ENCODE results near the gene GPC5. TPM values are rescaled to one million over a fixed set of nuclear protein-coding genes. Genes with fewer than 3 reads are reported as not detected.
"Not testable (repeated sequence)": the region's sequence is repeated elsewhere in the genome, so short reads cannot be mapped to it uniquely, and the experiment has no call there.

The GPC5 gene
- total RNA-seq, 4 donors from 2014 or later: 0.47 TPM; not detected in 3

GRCh38 chr13:92864584-92865284 lies 1466.3 kb downstream of the GPC5 start:
- no peak for ATAC-seq
- TF ChIP-seq POLR2A (IDR thresholded peaks at IDR 0.05) (no peak), EP300 (IDR thresholded peaks at IDR 0.05) (no peak), CTCF (IDR thresholded peaks at IDR 0.05) (no peak), POLR2AphosphoS5 (IDR thresholded peaks at IDR 0.05) (no peak)
- Histone ChIP-seq H3K36me3 (no peaks in the 10 kb centered on the region), H3K9me3 (no peaks in the 10 kb centered on the region), H3K27me3 (no peaks in the 10 kb centered on the region), H3K4me1 (no peaks in the 10 kb centered on the region), H3K27ac (no peak overlapping the region), H3K4me3 (no peak overlapping the region)
- WGBS, 2 donors (ENCODE audit: low coverage in 1 of 2): 82 to 84% methylated on average over 6 of the region's 6 CpGs

- Histone ChIP-seq H3K4me3 (no peak overlapping the region), H3K27me3 (no peaks in the 10 kb centered on the region), H3K4me1 (no peaks in the 10 kb centered on the region), H3K36me3 (no peaks in the 10 kb centered on the region), H3K27ac (no peak overlapping the region), H3K9me3 (no peaks in the 10 kb centered on the region)
- no peak for TF ChIP-seq EP300 (IDR thresholded peaks at IDR 0.05)
- TF ChIP-seq POLR2AphosphoS5 (IDR thresholded peaks at IDR 0.05): no peak
- TF ChIP-seq CTCF (IDR thresholded peaks at IDR 0.05): no peak
- no peak for TF ChIP-seq POLR2A (IDR thresholded peaks at IDR 0.05)
- ATAC-seq: no peak
- 77 to 80% methylated on average over 3 of the region's 3 CpGs for WGBS, 2 donors (ENCODE audit: low coverage in 1 of 2)
Measured at GRCh38 chr13:92873029-92873428, 1474.6 kb downstream of the GPC5 start.

DNA sequence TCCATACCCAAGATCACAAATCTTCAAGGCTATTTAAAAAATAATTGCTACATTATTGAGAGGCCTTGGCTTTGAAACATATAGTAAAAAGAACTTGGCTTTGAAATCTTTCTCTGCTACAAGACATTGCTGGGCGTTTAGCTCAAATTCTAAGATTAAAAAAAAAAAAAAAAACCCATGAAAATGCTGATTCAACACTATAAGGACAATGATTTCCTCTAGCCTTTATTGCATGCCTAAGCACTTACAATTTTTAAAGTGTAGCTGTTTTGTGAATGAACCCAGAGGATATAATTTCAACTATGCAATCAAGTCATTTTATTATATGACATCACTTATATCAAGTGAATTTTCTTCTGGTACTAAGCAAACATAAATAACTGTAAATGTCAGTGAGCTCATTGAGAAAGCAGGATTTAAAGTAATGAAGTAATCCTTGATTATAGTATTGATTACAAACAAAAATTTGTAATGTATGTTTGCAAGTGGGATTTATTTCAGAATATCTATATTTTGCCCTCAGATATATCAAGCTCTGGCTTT lies 1488.2 kb downstream of the GPC5 start:
- Histone ChIP-seq H3K4me1 (no peaks in the 10 kb centered on the region), H3K9me3 (no peaks in the 10 kb centered on the region), H3K4me3 (no peak overlapping the region), H3K27me3 (no peaks in the 10 kb centered on the region), H3K36me3 (no peaks in the 10 kb centered on the region), H3K27ac (no peak overlapping the region)
- 50 to 54% methylated on average over 1 of the region's 1 CpG for WGBS, 2 donors (ENCODE audit: low coverage in 1 of 2)
- no peak for TF ChIP-seq EP300 (IDR thresholded peaks at IDR 0.05)
- no peak for TF ChIP-seq POLR2AphosphoS5 (IDR thresholded peaks at IDR 0.05)
- TF ChIP-seq POLR2A (IDR thresholded peaks at IDR 0.05): no peak
- no peak for TF ChIP-seq CTCF (IDR thresholded peaks at IDR 0.05)
- no peak for ATAC-seq

DNA sequence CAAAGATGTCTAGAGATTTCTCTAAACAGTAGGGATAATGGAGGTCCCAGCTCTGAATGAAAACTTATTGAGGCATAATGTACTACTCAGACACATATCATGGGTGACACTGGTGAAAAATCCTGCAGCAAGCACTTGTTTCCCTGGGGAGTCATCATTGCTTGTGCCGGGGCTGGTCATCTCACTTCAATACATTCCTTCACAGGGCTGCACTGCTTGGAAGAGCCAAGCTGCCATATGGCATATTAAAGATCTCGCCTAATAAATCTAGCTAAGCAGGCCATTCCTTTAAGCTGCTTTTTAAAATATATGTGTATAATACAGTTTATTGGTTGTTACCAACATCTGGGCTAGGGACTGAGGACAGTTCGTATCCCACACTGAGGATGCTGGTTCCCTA lies 1496.0 kb downstream of the GPC5 start:
- TF ChIP-seq POLR2A (IDR thresholded peaks at IDR 0.05): no peak
- no peaks in the 10 kb centered on the region for H3K36me3 ChIP-seq
- WGBS, 2 donors (ENCODE audit: low coverage in 1 of 2): 50 to 85% methylated on average over 1 to 3 of the region's 3 CpGs
- no peak for ATAC-seq
- H3K4me1 ChIP-seq: no peaks in the 10 kb centered on the region
- no peak overlapping the region for H3K27ac ChIP-seq
- no peak overlapping the region for H3K4me3 ChIP-seq
- peaks cover 0 to 15% (median 0%) of the 10 kb centered on the region in 3 donors for H3K9me3 ChIP-seq
- no peaks in the 10 kb centered on the region for H3K27me3 ChIP-seq

- H3K4me1 ChIP-seq: no peaks in the 10 kb centered on the region
- H3K36me3 ChIP-seq: no peaks in the 10 kb centered on the region
- TF ChIP-seq POLR2A (IDR thresholded peaks at IDR 0.05) (no peak), EP300 (IDR thresholded peaks at IDR 0.05) (no peak), CTCF (IDR thresholded peaks at IDR 0.05) (no peak), POLR2AphosphoS5 (IDR thresholded peaks at IDR 0.05) (no peak)
- peaks cover 0 to 16% (median 0%) of the 10 kb centered on the region in 3 donors for H3K9me3 ChIP-seq
- H3K27ac ChIP-seq: no peak overlapping the region
- no peak overlapping the region for H3K4me3 ChIP-seq
- ATAC-seq: no peak
- no peaks in the 10 kb centered on the region for H3K27me3 ChIP-seq
- WGBS, 2 donors (ENCODE audit: low coverage in 1 of 2): 56 to 74% methylated on average over 2 of the region's 2 CpGs
Measured at GRCh38 chr13:92896842-92897241, 1498.4 kb downstream of the GPC5 start.

DNA sequence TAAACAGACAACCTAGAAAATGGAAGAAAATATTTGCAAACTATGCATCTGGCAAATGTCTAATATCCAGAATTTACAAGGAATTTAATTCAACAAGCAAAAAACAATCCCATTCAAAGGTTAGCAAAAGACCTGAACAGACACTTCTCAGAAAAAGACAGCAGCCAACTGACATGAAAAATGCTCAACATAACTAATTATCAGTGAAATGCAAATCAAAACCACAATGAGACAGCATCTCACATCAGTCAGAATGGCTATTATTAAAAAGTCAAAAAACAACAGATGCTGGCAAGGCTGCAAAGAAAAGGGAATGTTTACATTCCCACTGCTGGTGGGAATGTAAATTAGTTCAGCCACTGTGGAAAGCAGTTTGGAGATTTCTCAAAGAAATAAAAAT lies 1500.5 kb downstream of the GPC5 start:
- H3K36me3 ChIP-seq, ATAC-seq, H3K27ac ChIP-seq, H3K4me1 ChIP-seq, H3K4me3 ChIP-seq, H3K27me3 ChIP-seq: not testable (repeated sequence)
- H3K9me3 ChIP-seq: peaks cover 0 to 16% (median 0%) of the 10 kb centered on the region in 3 donors
